Astrocyte of the cerebellum (primary cell): Measurements from ENCODE around the gene VCX2.
A peak's percentile ranks its signal among the peaks of the same experiment; 100 is the strongest.
"Not testable (repeated sequence)": the region's sequence is repeated elsewhere in the genome, so short reads cannot be mapped to it uniquely, and the experiment has no call there.

Experiments
- DNase-seq: peaks from one replicate; pipeline ENCODE4 v3.0.0-alpha.2; 2011; ENCODE audit warnings: low read depth
- H3K4me3 ChIP-seq: 2 replicates; pipeline ENCODE4 v1.5.1; 2011; ENCODE audit warnings: mild to moderate bottlenecking, low read depth, low read length, moderate library complexity
- CTCF ChIP-seq: IDR thresholded peaks from 2 replicates; pipeline ENCODE4 v1.5.1; 2012; ENCODE audit warnings: low read length, low read depth, moderate library complexity, mild to moderate bottlenecking; ENCODE audit errors: missing control alignments
- in situ Hi-C: cut with HindIII; loops from 2 replicates; pipeline ENCODE4 v1.10.0; 2017; ENCODE audit warnings: low sequenced_read_pairs

The VCX2 gene

GRCh38 chrX:8171169-8171568 is at the start of gene VCX2:
Gene VCX2, minus strand, starts transcription at chrX:8171267. Its CDS starts 624 bp downstream, at chrX:8170643.
- in situ Hi-C loops, DNase-seq: not testable (repeated sequence)

DNA sequence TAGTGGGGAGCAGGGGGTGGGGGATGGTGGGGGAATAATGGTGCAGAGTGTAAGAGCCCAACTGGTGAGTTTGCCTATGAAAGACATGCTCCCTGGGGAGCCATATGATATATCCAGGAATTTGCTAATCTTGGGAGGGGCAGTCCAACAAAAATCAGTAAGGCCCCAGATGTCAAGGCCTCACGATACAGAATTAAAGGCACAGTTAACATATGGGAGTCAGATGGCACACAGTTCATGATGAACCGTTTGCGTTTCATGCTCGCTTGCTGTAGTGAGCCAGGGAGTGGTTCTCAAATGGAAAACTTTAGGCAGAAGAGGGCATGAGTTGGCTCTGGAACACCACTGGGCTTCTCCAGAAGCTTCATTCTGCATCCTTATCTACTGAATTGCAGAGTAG is 33.9 kb upstream of the VCX2 start:
- in situ Hi-C loops: no loop called here
- no peak for TF ChIP-seq CTCF
- no peak for DNase-seq
- H3K4me3 ChIP-seq: no peak overlapping the region

More at GRCh38 chrX:8171169-8171568, at the start of gene VCX2:
- H3K4me3 ChIP-seq: not testable (repeated sequence)

- TF ChIP-seq CTCF: no peak
- no peak overlapping the region for H3K4me3 ChIP-seq
- DNase-seq: no peak
- in situ Hi-C loops: no loop called here
Measured at GRCh38 chrX:8204169-8204935, 33.3 kb upstream of the VCX2 start.

DNA sequence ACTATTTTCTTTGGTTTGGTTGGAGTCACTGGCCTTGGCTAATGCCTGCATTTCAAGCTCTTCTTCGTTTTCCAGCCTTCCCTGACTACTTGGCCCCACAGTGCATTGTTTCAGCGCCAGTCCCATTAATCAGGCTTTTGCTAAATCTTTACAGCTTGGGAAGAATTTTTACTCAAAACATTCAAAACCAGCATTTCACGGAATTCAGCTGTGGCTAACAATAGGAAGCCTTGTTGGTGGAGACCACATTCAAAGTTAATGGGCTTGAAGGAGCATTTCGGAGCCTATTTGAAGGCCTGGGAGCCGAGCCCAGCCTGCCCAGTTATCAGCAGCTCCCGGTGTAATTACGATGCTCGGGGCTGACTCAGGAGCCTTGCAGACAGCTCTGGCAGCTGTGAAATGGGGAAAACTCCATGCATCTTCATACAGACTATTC is 30.8 kb upstream of the VCX2 start:
- H3K4me3 ChIP-seq: no peak overlapping the region
- peak; percentile 92 for DNase-seq
- in situ Hi-C loops: no loop called here
- no peak for TF ChIP-seq CTCF

DNA sequence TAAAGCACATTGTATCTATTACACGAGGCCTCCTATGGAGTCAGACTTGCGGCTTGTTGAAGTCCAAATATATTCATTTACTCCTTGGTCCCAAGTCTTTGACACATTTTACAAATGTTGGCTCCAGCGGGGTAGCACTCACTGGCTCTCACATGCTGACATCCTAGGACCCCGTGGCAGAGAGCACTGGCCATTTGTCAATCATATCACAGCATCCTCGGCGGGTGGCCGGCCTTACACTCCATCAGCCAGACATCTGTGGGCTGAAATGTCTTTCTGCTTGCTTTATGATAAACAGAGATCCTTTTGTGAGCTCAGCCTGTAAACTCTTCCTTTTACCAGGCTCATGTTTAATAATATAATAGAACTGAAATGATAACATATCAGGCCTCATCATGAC is 25.7 kb upstream of the VCX2 start:
- no peak for TF ChIP-seq CTCF
- in situ Hi-C loops: no loop called here
- H3K4me3 ChIP-seq: no peak overlapping the region
- DNase-seq: peak; percentile 13

GRCh38 chrX:8194216-8194615 is 23.1 kb upstream of the VCX2 start:
- no peak overlapping the region for H3K4me3 ChIP-seq
- in situ Hi-C loops: no loop called here
- TF ChIP-seq CTCF: no peak
- no peak for DNase-seq

- no peak for DNase-seq
- TF ChIP-seq CTCF: no peak
- in situ Hi-C loops: no loop called here
- H3K4me3 ChIP-seq: no peak overlapping the region
Measured at GRCh38 chrX:8192276-8192675, 21.2 kb upstream of the VCX2 start.
